Activated CD4-positive, alpha-beta memory T cell treated with anti-CD3 and anti-CD28 coated beads, Interleukin-2, amount 10 ng/mL, durations not matched to agents 7 days and 5 days (primary cell): ENCODE results near the gene KRTAP3-3. TPM values are rescaled to one million over a fixed set of nuclear protein-coding genes. Genes with fewer than 3 reads are reported as not detected.

Experiments
- CTCF ChIA-PET: fragments of 350-600 bp; sonication (Branson Sonifier 250); formaldehyde crosslinking; loops from one replicate; lab custom pipeline; 2021; ENCODE audit warnings: antibody characterized with exemption, inconsistent platforms; lab: Charles Lee
- POLR2A ChIA-PET: fragments of 350-600 bp; sonication (Branson Sonifier 250); formaldehyde crosslinking; loops from one replicate; lab custom pipeline; 2021; ENCODE audit warnings: antibody characterized with exemption; lab: Charles Lee
- DNase-seq: peaks from one replicate; pipeline ENCODE4 v3.0.0-alpha.2; 2020
- H3K27ac Mint-ChIP-seq: one replicate; pipeline ENCODE4 v1.8.0; 2021; ENCODE audit warnings: mild to moderate bottlenecking, mixed read lengths
- H3K27me3 Mint-ChIP-seq: one replicate; pipeline ENCODE4 v1.8.0; 2021; ENCODE audit warnings: mixed read lengths
- H3K36me3 Mint-ChIP-seq: one replicate; pipeline ENCODE4 v1.8.0; 2021; ENCODE audit warnings: low read depth, mixed read lengths
- H3K4me1 Mint-ChIP-seq: one replicate; pipeline ENCODE4 v1.8.0; 2021; ENCODE audit warnings: mixed read lengths
- H3K4me3 Mint-ChIP-seq: one replicate; pipeline ENCODE4 v1.8.0; 2021; ENCODE audit warnings: mild to moderate bottlenecking, mixed read lengths
- H3K9me3 Mint-ChIP-seq: one replicate; pipeline ENCODE4 v1.8.0; 2021; ENCODE audit warnings: mixed read lengths
- total RNA-seq, 2 experiments: library from RNA; stranded (reverse); gene quantifications; one replicate each; pipeline ENCODE4 v1.2.3, GENCODE V29; 2021

Gene KRTAP3-3
- total RNA-seq, 2 experiments from 2014 or later = not detected

- peaks cover 2% of the 10 kb centered on the region for H3K27me3 Mint-ChIP-seq
- ChIA-PET CTCF (interaction anchor here (1.3 kb wide), 1 partner anchor 17 kb away, joined by 3 read pairs; no protein-coding TSS in a partner anchor), POLR2A (no interaction called here)
- no peak overlapping the region for H3K27ac Mint-ChIP-seq
- no peaks in the 10 kb centered on the region for H3K36me3 Mint-ChIP-seq
- no peak for DNase-seq
- no peaks in the 10 kb centered on the region for H3K9me3 Mint-ChIP-seq
- no peak overlapping the region for H3K4me3 Mint-ChIP-seq
- no peaks in the 10 kb centered on the region for H3K4me1 Mint-ChIP-seq
These were observed 30.1 kb downstream of the KRTAP3-3 start for GRCh38 chr17:40963838-40964237.

GRCh38 chr17:40962059-40962561 is 31.9 kb downstream of the KRTAP3-3 start:
- H3K27ac Mint-ChIP-seq = no peak overlapping the region
- no peaks in the 10 kb centered on the region for H3K36me3 Mint-ChIP-seq
- no peaks in the 10 kb centered on the region for H3K9me3 Mint-ChIP-seq
- H3K4me3 Mint-ChIP-seq = no peak overlapping the region
- no peaks in the 10 kb centered on the region for H3K27me3 Mint-ChIP-seq
- ChIA-PET CTCF (interaction anchor here (0.9 kb wide), 1 partner anchor 360 kb away, joined by 3 read pairs; no protein-coding TSS in a partner anchor), POLR2A (no interaction called here)
- DNase-seq = no peak
- H3K4me1 Mint-ChIP-seq = no peaks in the 10 kb centered on the region

- ChIA-PET CTCF (interaction anchor here (0.8 kb wide), 1 partner anchor 37 kb away, joined by 3 read pairs; no protein-coding TSS in a partner anchor), POLR2A (no interaction called here)
- no peaks in the 10 kb centered on the region for H3K27me3 Mint-ChIP-seq
- H3K36me3 Mint-ChIP-seq = no peaks in the 10 kb centered on the region
- no peaks in the 10 kb centered on the region for H3K9me3 Mint-ChIP-seq
- no peak overlapping the region for H3K4me3 Mint-ChIP-seq
- no peak for DNase-seq
- H3K4me1 Mint-ChIP-seq = no peaks in the 10 kb centered on the region
- no peak overlapping the region for H3K27ac Mint-ChIP-seq
These were observed 32.4 kb downstream of the KRTAP3-3 start for GRCh38 chr17:40961591-40961990.

GRCh38 chr17:40960144-40960543 is 33.8 kb downstream of the KRTAP3-3 start:
- CTCF ChIA-PET = no interaction called here

GRCh38 chr17:40958086-40958953 is 35.6 kb downstream of the KRTAP3-3 start:
- CTCF ChIA-PET = interaction anchor here (0.8 to 1.5 kb wide), 2 partner anchors 49 to 591 kb away, joined by 3 to 5 read pairs; no protein-coding TSS in a partner anchor
- H3K4me1 Mint-ChIP-seq = no peaks in the 10 kb centered on the region
- H3K36me3 Mint-ChIP-seq = no peaks in the 10 kb centered on the region
- H3K27ac Mint-ChIP-seq = no peak overlapping the region
- no peak for DNase-seq
- POLR2A ChIA-PET = no interaction called here
- H3K27me3 Mint-ChIP-seq = peaks cover 7% of the 10 kb centered on the region
- H3K9me3 Mint-ChIP-seq = no peaks in the 10 kb centered on the region
- no peak overlapping the region for H3K4me3 Mint-ChIP-seq

More at GRCh38 chr17:40960144-40960543, 33.8 kb downstream of the KRTAP3-3 start:
- Mint-ChIP-seq H3K9me3 (no peaks in the 10 kb centered on the region), H3K27me3 (no peaks in the 10 kb centered on the region), H3K27ac (no peak overlapping the region), H3K4me3 (no peak overlapping the region), H3K36me3 (no peaks in the 10 kb centered on the region), H3K4me1 (no peaks in the 10 kb centered on the region)
- POLR2A ChIA-PET = no interaction called here
- DNase-seq = no peak

GRCh38 chr17:40956401-40957254 is 37.3 kb downstream of the KRTAP3-3 start:
- Mint-ChIP-seq H3K27ac (no peak overlapping the region), H3K36me3 (no peaks in the 10 kb centered on the region), H3K9me3 (no peaks in the 10 kb centered on the region), H3K4me3 (no peak overlapping the region), H3K27me3 (peaks cover 16% of the 10 kb centered on the region), H3K4me1 (no peaks in the 10 kb centered on the region)
- ChIA-PET POLR2A (no interaction called here), CTCF (interaction anchor here (1.5 kb wide), 1 partner anchor 592 kb away, joined by 5 read pairs; no protein-coding TSS in a partner anchor)
- DNase-seq = no peak

GRCh38 chr17:40953881-40954280 is 40.1 kb downstream of the KRTAP3-3 start:
- CTCF ChIA-PET = no interaction called here
- DNase-seq = no peak

GRCh38 chr17:40952661-40953060 is 41.3 kb downstream of the KRTAP3-3 start:
- POLR2A ChIA-PET = no interaction called here
- CTCF ChIA-PET = no interaction called here
- no peak for DNase-seq
- Mint-ChIP-seq H3K36me3 (no peaks in the 10 kb centered on the region), H3K4me3 (no peak overlapping the region), H3K27me3 (peaks cover 40% of the 10 kb centered on the region), H3K27ac (no peak overlapping the region), H3K4me1 (no peaks in the 10 kb centered on the region), H3K9me3 (no peaks in the 10 kb centered on the region)

More at GRCh38 chr17:40953881-40954280, 40.1 kb downstream of the KRTAP3-3 start:
- POLR2A ChIA-PET = no interaction called here
- Mint-ChIP-seq H3K36me3 (no peaks in the 10 kb centered on the region), H3K9me3 (no peaks in the 10 kb centered on the region), H3K27me3 (peaks cover 29% of the 10 kb centered on the region), H3K4me3 (no peak overlapping the region), H3K27ac (no peak overlapping the region), H3K4me1 (no peaks in the 10 kb centered on the region)

GRCh38 chr17:40952154-40952553 is 41.8 kb downstream of the KRTAP3-3 start:
- Mint-ChIP-seq H3K27me3 (peaks cover 43% of the 10 kb centered on the region), H3K9me3 (no peaks in the 10 kb centered on the region), H3K27ac (no peak overlapping the region), H3K36me3 (no peaks in the 10 kb centered on the region), H3K4me1 (no peaks in the 10 kb centered on the region), H3K4me3 (no peak overlapping the region)
- ChIA-PET POLR2A (no interaction called here), CTCF (interaction anchor here (1.1 kb wide), 1 partner anchor 11 kb away, joined by 3 read pairs; no protein-coding TSS in a partner anchor)
- DNase-seq = no peak

GRCh38 chr17:40951011-40951622 is 42.8 kb downstream of the KRTAP3-3 start:
- Mint-ChIP-seq H3K4me1 (no peaks in the 10 kb centered on the region), H3K27me3 (peaks cover 50% of the 10 kb centered on the region), H3K4me3 (no peak overlapping the region), H3K36me3 (no peaks in the 10 kb centered on the region), H3K9me3 (no peaks in the 10 kb centered on the region), H3K27ac (no peak overlapping the region)
- ChIA-PET CTCF (interaction anchor here (1.1 kb wide), 1 partner anchor 12 kb away, joined by 3 read pairs; no protein-coding TSS in a partner anchor), POLR2A (no interaction called here)
- no peak for DNase-seq

GRCh38 chr17:40950176-40950575 is 43.8 kb downstream of the KRTAP3-3 start:
- DNase-seq = no peak
- H3K36me3 Mint-ChIP-seq = no peaks in the 10 kb centered on the region
- ChIA-PET CTCF (no interaction called here), POLR2A (no interaction called here)
- H3K9me3 Mint-ChIP-seq = no peaks in the 10 kb centered on the region
- H3K4me1 Mint-ChIP-seq = no peaks in the 10 kb centered on the region
- H3K27ac Mint-ChIP-seq = no peak overlapping the region
- H3K27me3 Mint-ChIP-seq = peaks cover 55% of the 10 kb centered on the region
- no peak overlapping the region for H3K4me3 Mint-ChIP-seq

GRCh38 chr17:40949418-40949817 is 44.5 kb downstream of the KRTAP3-3 start:
- no peak for DNase-seq
- no peak overlapping the region for H3K27ac Mint-ChIP-seq
- ChIA-PET POLR2A (no interaction called here), CTCF (no interaction called here)
- H3K27me3 Mint-ChIP-seq = peaks cover 58% of the 10 kb centered on the region
- H3K9me3 Mint-ChIP-seq = no peaks in the 10 kb centered on the region
- no peaks in the 10 kb centered on the region for H3K36me3 Mint-ChIP-seq
- no peaks in the 10 kb centered on the region for H3K4me1 Mint-ChIP-seq
- H3K4me3 Mint-ChIP-seq = no peak overlapping the region
